OCI-LY1 (cell line): ENCODE results near the gene FARS2.

ENCODE experiments used
- H2AFZ ChIP-seq: fragments of 200-600 bp; sonication (generic), shearing (Covaris generic); 2 replicates; pipeline ENCODE4 v1.6.0; 2014; ENCODE audit warnings: antibody characterized with exemption, mild to moderate bottlenecking, low read length
- H3F3A ChIP-seq: fragments of 200-600 bp; sonication (generic), shearing (Covaris generic); 2 replicates; pipeline ENCODE4 v1.6.0; 2014; ENCODE audit warnings: mild to moderate bottlenecking, antibody characterized with exemption, low read length, moderate library complexity; ENCODE audit not compliant: insufficient read depth
- H3K27ac ChIP-seq: fragments of 200-600 bp; sonication (generic); 2 replicates; pipeline ENCODE4 v1.5.1; 2014; ENCODE audit warnings: low read length, mixed run types, mild to moderate bottlenecking, low read depth; ENCODE audit not compliant: poor library complexity, severe bottlenecking
- H3K27me3 ChIP-seq: fragments of 200-600 bp; sonication (generic); 2 replicates; pipeline ENCODE4 v1.6.0; 2014; ENCODE audit warnings: antibody characterized with exemption, mild to moderate bottlenecking, low read length, moderate library complexity; ENCODE audit not compliant: insufficient read depth
- H3K36me3 ChIP-seq: fragments of 200-600 bp; sonication (generic); 2 replicates; pipeline ENCODE4 v1.6.1; 2014; ENCODE audit warnings: mild to moderate bottlenecking, antibody characterized with exemption, low read length, moderate library complexity, mixed read lengths; ENCODE audit not compliant: insufficient read depth
- H3K4me1 ChIP-seq: fragments of 200-600 bp; sonication (generic); 2 replicates; pipeline ENCODE4 v1.5.1; 2014; ENCODE audit warnings: mild to moderate bottlenecking, low read length, moderate library complexity; ENCODE audit not compliant: insufficient read depth, severe bottlenecking
- H3K4me2 ChIP-seq: fragments of 200-600 bp; sonication (generic), shearing (Covaris generic); 2 replicates; pipeline ENCODE4 v1.6.1; 2014; ENCODE audit warnings: low read length
- H3K4me3 ChIP-seq: fragments of 200-600 bp; sonication (generic); 2 replicates; pipeline ENCODE4 v1.5.1; 2014; ENCODE audit warnings: low read length, low read depth, mild to moderate bottlenecking, mixed read lengths; ENCODE audit not compliant: poor library complexity, severe bottlenecking
- H3K79me2 ChIP-seq: fragments of 200-600 bp; shearing (Covaris generic); 2 replicates; pipeline ENCODE4 v1.6.1; 2016; ENCODE audit warnings: mixed run types, low read length, mixed read lengths; ENCODE audit not compliant: insufficient read depth
- H3K9ac ChIP-seq: fragments of 200-600 bp; sonication (generic), shearing (Covaris generic); 2 replicates; pipeline ENCODE4 v1.6.1; 2014; ENCODE audit warnings: mild to moderate bottlenecking, low read length, mixed read lengths
- H3K9me2 ChIP-seq: fragments of 200-600 bp; sonication (generic), shearing (Covaris generic); 2 replicates; pipeline ENCODE4 v1.6.1; 2014; ENCODE audit warnings: low read depth, mild to moderate bottlenecking, low read length, mixed read lengths
- H3K9me3 ChIP-seq: fragments of 200-600 bp; shearing (Covaris generic); 2 replicates; pipeline ENCODE4 v1.6.1; 2014; ENCODE audit warnings: low read length, mixed read lengths
- H4K20me1 ChIP-seq: fragments of 200-600 bp; sonication (generic), shearing (Covaris generic); 2 replicates; pipeline ENCODE4 v1.6.0; 2016; ENCODE audit warnings: mild to moderate bottlenecking, low read length; ENCODE audit not compliant: insufficient read depth
- CTCF ChIP-seq: fragments of 200-600 bp; sonication (generic), shearing (Covaris generic); IDR thresholded peaks from 2 replicates; pipeline ENCODE4 v1.5.1; 2017; ENCODE audit warnings: mild to moderate bottlenecking, antibody characterized with exemption, low read length, moderate library complexity, mixed read lengths
- EZH2 ChIP-seq: fragments of 200-600 bp; sonication (generic), shearing (Covaris generic); IDR thresholded peaks from 2 replicates; pipeline ENCODE4 v1.8.0; 2017; ENCODE audit warnings: borderline replicate concordance, mixed run types, mild to moderate bottlenecking, antibody characterized with exemption, low read length, moderate library complexity, mixed read lengths

The FARS2 gene

DNA sequence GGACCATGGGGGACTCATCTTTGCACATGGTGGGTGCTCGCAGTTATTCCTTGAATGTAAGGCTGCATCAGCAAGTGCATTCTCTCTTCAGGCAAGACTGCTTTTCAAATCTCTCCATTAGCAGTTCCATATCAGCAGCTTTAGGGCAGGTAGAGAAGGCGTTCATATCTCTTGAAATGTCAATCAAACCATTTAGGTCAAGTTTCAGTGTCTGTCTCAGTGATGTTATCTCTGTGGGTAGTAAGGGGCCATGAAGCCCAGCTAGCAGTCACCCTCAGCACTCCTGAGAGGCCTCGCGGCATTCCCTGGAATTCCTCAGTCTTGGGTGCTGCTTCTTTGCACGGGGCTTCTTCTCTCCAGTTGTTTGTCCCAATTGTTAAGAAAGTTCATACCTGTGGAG is 24.2 kb downstream of the FARS2 start:
- no peaks in the 10 kb centered on the region for H3K9me3 ChIP-seq
- H3K4me1 ChIP-seq = peaks cover 7% of the 10 kb centered on the region
- H3F3A ChIP-seq = no peaks in the 10 kb centered on the region
- H3K4me3 ChIP-seq = no peak overlapping the region
- no peak overlapping the region for H3K4me2 ChIP-seq
- no peaks in the 10 kb centered on the region for H3K9me2 ChIP-seq
- H4K20me1 ChIP-seq = no peaks in the 10 kb centered on the region
- no peak overlapping the region for H3K9ac ChIP-seq
- no peak overlapping the region for H2AFZ ChIP-seq
- no peaks in the 10 kb centered on the region for H3K79me2 ChIP-seq
- no peaks in the 10 kb centered on the region for H3K27me3 ChIP-seq
- TF ChIP-seq EZH2 (no peak), CTCF (no peak)
- H3K36me3 ChIP-seq = no peaks in the 10 kb centered on the region
- no peak overlapping the region for H3K27ac ChIP-seq

DNA sequence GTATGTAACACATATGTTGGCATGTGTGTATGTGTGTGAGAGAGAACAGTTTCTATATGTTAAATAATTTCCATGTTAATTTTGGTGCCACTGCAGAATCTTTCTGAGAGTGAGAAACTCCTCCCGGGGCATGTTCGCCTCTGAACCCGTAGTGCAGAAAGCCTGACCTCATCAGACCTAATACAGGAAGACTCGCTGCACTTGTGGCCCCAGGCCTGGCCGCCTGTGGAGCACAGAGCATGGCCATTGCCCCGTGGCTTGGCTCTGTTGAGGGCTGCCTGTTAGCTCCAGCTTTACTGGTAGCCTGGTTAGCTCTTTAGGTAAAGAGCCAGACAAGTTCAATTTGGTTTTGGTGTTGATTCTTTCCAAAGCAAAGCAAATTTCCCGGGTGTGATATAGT is 25.5 kb downstream of the FARS2 start:
- Histone ChIP-seq H2AFZ (no peak overlapping the region), H3K4me3 (no peak overlapping the region), H3K27ac (no peak overlapping the region), H3K4me2 (no peak overlapping the region), H3K4me1 (peaks cover 10% of the 10 kb centered on the region), H3K79me2 (no peaks in the 10 kb centered on the region), H3K9me3 (no peaks in the 10 kb centered on the region), H3K9me2 (no peaks in the 10 kb centered on the region), H4K20me1 (no peaks in the 10 kb centered on the region), H3F3A (no peaks in the 10 kb centered on the region), H3K9ac (no peak overlapping the region), H3K36me3 (no peaks in the 10 kb centered on the region), H3K27me3 (no peaks in the 10 kb centered on the region)
- no peak for TF ChIP-seq CTCF
- TF ChIP-seq EZH2 = no peak

DNA sequence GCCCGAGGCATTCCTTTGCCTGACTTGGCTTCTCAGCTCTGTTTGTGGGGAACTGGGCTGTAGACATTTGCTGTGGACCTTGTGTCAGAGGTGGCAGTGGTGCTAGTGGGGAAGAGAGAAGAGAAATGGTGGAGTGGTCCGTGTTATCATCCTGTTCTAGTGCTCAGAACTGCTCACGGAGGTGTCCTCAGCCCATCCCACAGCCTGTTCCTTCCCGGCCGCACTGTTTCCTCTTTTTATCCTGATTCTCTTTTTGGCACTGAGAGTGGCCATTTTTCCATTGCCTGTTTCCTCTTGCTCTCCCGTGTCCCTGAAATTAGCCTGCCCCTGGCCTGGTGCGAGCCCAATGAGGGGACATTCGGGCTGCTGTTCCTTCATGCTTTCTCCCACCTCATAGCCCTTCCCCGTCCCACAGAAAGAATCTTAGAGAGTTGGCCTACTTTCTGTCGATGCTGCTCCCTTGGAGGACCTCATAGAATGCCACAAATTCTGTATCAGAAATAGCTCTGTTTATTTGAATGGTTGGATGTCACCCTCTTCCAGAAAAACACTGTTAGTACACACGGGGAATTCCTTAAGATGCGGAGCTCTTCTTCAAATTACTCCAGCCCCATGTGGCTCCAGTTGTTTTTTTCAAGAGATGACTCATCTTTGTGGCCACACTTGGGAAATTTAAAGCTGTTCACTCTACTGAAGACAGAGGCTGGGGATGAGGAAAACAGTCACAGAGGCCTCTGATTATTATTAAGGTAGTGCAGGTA is 26.1 kb downstream of the FARS2 start:
- no peaks in the 10 kb centered on the region for H3K27me3 ChIP-seq

More for the DNA sequence above, 26.1 kb downstream of the FARS2 start:
- Histone ChIP-seq H3K9ac (no peak overlapping the region), H3K9me2 (no peaks in the 10 kb centered on the region), H3K4me1 (peaks cover 10% of the 10 kb centered on the region), H3K9me3 (no peaks in the 10 kb centered on the region), H3K4me2 (no peak overlapping the region), H3K36me3 (no peaks in the 10 kb centered on the region), H3K27ac (no peak overlapping the region), H3K79me2 (no peaks in the 10 kb centered on the region), H2AFZ (no peak overlapping the region), H4K20me1 (no peaks in the 10 kb centered on the region), H3F3A (no peaks in the 10 kb centered on the region), H3K4me3 (no peak overlapping the region)
- TF ChIP-seq EZH2 = no peak
- TF ChIP-seq CTCF = no peak
